B cell (primary cell): ENCODE data around the gene STAMBP. TPM values are rescaled to one million over a fixed set of nuclear protein-coding genes. Genes with fewer than 3 reads are reported as not detected.
A peak's percentile ranks its signal among the peaks of the same experiment; 100 is the strongest.

Source experiments
- ATAC-seq: fragments of 200-7000 bp; cut with Tn5 transposase; one replicate; pipeline ENCODE4 v1.10.0; 2021; ENCODE audit warnings: low read depth, mild to moderate bottlenecking, moderate number of reproducible peaks, moderate library complexity
- CTCF ChIA-PET: fragments of 350-600 bp; sonication (Branson Sonifier 250); formaldehyde crosslinking; loops from one replicate; lab custom pipeline; 2021; ENCODE audit warnings: antibody characterized with exemption, inconsistent platforms; lab: Charles Lee
- POLR2A ChIA-PET: fragments of 350-600 bp; sonication (Branson Sonifier 250); formaldehyde crosslinking; loops from one replicate; lab custom pipeline; 2021; ENCODE audit warnings: antibody characterized with exemption; lab: Charles Lee
- DNase-seq: peaks from one replicate; pipeline ENCODE4 v3.0.0; 2013
- H2AFZ ChIP-seq: 2 replicates; pipeline ENCODE4 v1.6.1; 2012; ENCODE audit warnings: mild to moderate bottlenecking, low read depth, low read length; ENCODE audit not compliant: insufficient read depth, poor library complexity, severe bottlenecking
- H3K27ac ChIP-seq, 2 donors: 1 replicate in 1 of 2; 2 replicates in 1 of 2; pipeline ENCODE4 v1.5.1; 2012 to 2013; ENCODE audit warnings: low read length in 2 of 2, mild to moderate bottlenecking in 2 of 2, moderate library complexity in 1 of 2
- H3K27me3 ChIP-seq, 4 experiments: fragments of 200-600 bp in 1 of 4; sonication (generic) in 1 of 4; replicated peaks in 1 of 4; 1 replicate in 2 of 4; 2 replicates in 2 of 4; pipeline versions ENCODE4 v1.6.1 to v1.7.0; 2013 to 2016; ENCODE audit warnings: low read length in 3 of 4, mild to moderate bottlenecking in 2 of 4, mixed read lengths in 1 of 4, moderate library complexity in 1 of 4; ENCODE audit not compliant: insufficient read depth in 4 of 4, control insufficient read depth in 3 of 4; ENCODE audit errors: control extremely low read depth in 1 of 4
- H3K36me3 ChIP-seq, 2 experiments: replicated peaks in 1 of 2; 1 replicate in 1 of 2; 2 replicates in 1 of 2; pipeline versions ENCODE4 v1.6.1 to v1.7.1; 2013; ENCODE audit warnings: low read length in 1 of 2; ENCODE audit not compliant: insufficient read depth in 2 of 2, control insufficient read depth in 1 of 2; ENCODE audit errors: control extremely low read depth in 1 of 2, extremely low read depth in 1 of 2
- H3K4me1 ChIP-seq, 2 donors: fragments of 200-600 bp in 1 of 2; sonication (generic) in 1 of 2; 1 replicate in 1 of 2; 2 replicates in 1 of 2; pipeline versions ENCODE4 v1.5.1 to v1.6.1; 2013 to 2017; ENCODE audit warnings: low read length in 2 of 2; ENCODE audit not compliant: control insufficient read depth in 2 of 2, insufficient read depth in 2 of 2
- H3K4me2 ChIP-seq: replicated peaks from 2 replicates; pipeline ENCODE3; 2012; ENCODE audit warnings: mild to moderate bottlenecking, low read depth, low read length; ENCODE audit not compliant: poor library complexity, severe bottlenecking
- H3K4me3 ChIP-seq, 5 experiments: fragments of 200-600 bp in 1 of 5; sonication (generic) in 1 of 5; 1 replicate in 3 of 5; 2 replicates in 2 of 5; pipeline versions ENCODE4 v1.5.1 to v1.7.0; 2011 to 2016; ENCODE audit warnings: low read length in 4 of 5, mild to moderate bottlenecking in 4 of 5, low read depth in 2 of 5, control low read depth in 1 of 5, moderate library complexity in 1 of 5; ENCODE audit not compliant: insufficient read depth in 1 of 5; ENCODE audit errors: control extremely low read depth in 1 of 5, extremely low read depth in 1 of 5
- H3K79me2 ChIP-seq: fragments of 200-600 bp; sonication (generic); one replicate; pipeline ENCODE4 v1.6.0; 2016; ENCODE audit warnings: low read length; ENCODE audit not compliant: control insufficient read depth, insufficient read depth
- H3K9ac ChIP-seq: fragments of 200-600 bp; sonication (generic); 2 replicates; pipeline ENCODE4 v1.6.1; 2017; ENCODE audit warnings: mild to moderate bottlenecking, low read length, moderate library complexity
- H3K9me3 ChIP-seq, 3 donors: one replicate each; pipeline versions ENCODE4 v1.6.1 to v1.7.1; 2013; ENCODE audit warnings: low read length in 2 of 3; ENCODE audit not compliant: control insufficient read depth in 2 of 3, insufficient read depth in 1 of 3; ENCODE audit errors: control extremely low read depth in 1 of 3
- H4K20me1 ChIP-seq: 2 replicates; pipeline ENCODE4 v1.6.0; 2012; ENCODE audit warnings: mild to moderate bottlenecking, low read length; ENCODE audit not compliant: insufficient read depth, control insufficient read depth, poor library complexity, severe bottlenecking
- H3K27ac Mint-ChIP-seq: one replicate; pipeline ENCODE4 v1.8.0; 2021; ENCODE audit warnings: mixed read lengths
- H3K27me3 Mint-ChIP-seq: one replicate; pipeline ENCODE4 v1.8.0; 2021; ENCODE audit warnings: mixed read lengths
- H3K4me1 Mint-ChIP-seq: one replicate; pipeline ENCODE4 v1.8.0; 2021; ENCODE audit warnings: mixed read lengths
- H3K4me3 Mint-ChIP-seq: one replicate; pipeline ENCODE4 v1.8.0; 2021; ENCODE audit warnings: mixed read lengths
- H3K9me3 Mint-ChIP-seq: one replicate; pipeline ENCODE4 v1.8.0; 2022; ENCODE audit warnings: mixed read lengths; ENCODE audit not compliant: insufficient read depth
- CTCF ChIP-seq: fragments of 200-600 bp; IDR thresholded peaks from one replicate; pipeline ENCODE4 v1.8.0; 2022; ENCODE audit warnings: antibody characterized with exemption, mild to moderate bottlenecking
- EZH2 ChIP-seq: IDR thresholded peaks from 2 replicates; pipeline ENCODE4 v1.6.1; 2012; ENCODE audit warnings: borderline replicate concordance, low read depth, mild to moderate bottlenecking, moderate library complexity, low read length; ENCODE audit not compliant: insufficient read depth, poor library complexity, severe bottlenecking
- WGBS: methylation state at CpG from one replicate; pipeline ENCODE4 v1.1.5; 2013; ENCODE audit warnings: missing lambda C conversion rate; ENCODE audit not compliant: insufficient coverage; 5-methylcytosine and 5-hydroxymethylcytosine counted together
- intact Hi-C: fragments of 100-400 bp; cut with micrococcal nuclease; formaldehyde crosslinking; loops from one replicate; pipeline ENCODE4 v1.10.0; 2022
- polyA plus RNA-seq: library from polyadenylated mRNA; depleted of rRNA; stranded (reverse); fragments of >200 nt; gene quantifications from 2 replicates; pipeline ENCODE4 v1.2.3, GENCODE V29; 2012
- total RNA-seq, 2 donors: library from RNA; stranded (reverse); fragments of 120-200 nt in 1 of 2; gene quantifications; 1 replicate in 1 of 2; 2 replicates in 1 of 2; pipeline versions ENCODE4 v1.2.3 to v1.2.4, GENCODE V29; 2013 to 2022

STAMBP gene
- total and polyA plus RNA-seq, 2 donors (not counting 1 experiment from before 2014, with no cell fraction given), result 21.8 to 32.5 TPM

- no peaks in the 10 kb centered on the region for H3K79me2 ChIP-seq
- H3K27me3 ChIP-seq, result no peaks in the 10 kb centered on the region
- H3K4me3 Mint-ChIP-seq, result no peak overlapping the region
- H3K36me3 ChIP-seq, result peaks cover 7 to 86% of the 10 kb centered on the region in 2 experiments
- H2AFZ ChIP-seq, result no peak overlapping the region
- peaks cover 2% of the 10 kb centered on the region for H3K4me1 Mint-ChIP-seq
- no peak overlapping the region for H3K9ac ChIP-seq
- intact Hi-C loops, result no loop called here
- no peak overlapping the region for H3K4me3 ChIP-seq
- ATAC-seq (no peak), DNase-seq (peak; percentile 17)
- ChIA-PET CTCF (interaction anchor here (0.7 kb wide), 2 partner anchors 137 to 536 kb away, joined by 3 read pairs; no protein-coding TSS in a partner anchor), POLR2A (no interaction called here)
- H3K9me3 ChIP-seq, result no peaks in the 10 kb centered on the region
- H3K27me3 Mint-ChIP-seq, result no peaks in the 10 kb centered on the region
- no peaks in the 10 kb centered on the region for H3K9me3 Mint-ChIP-seq
- H4K20me1 ChIP-seq, result no peaks in the 10 kb centered on the region
- no peak overlapping the region for H3K27ac ChIP-seq
- WGBS, result 80% methylated on average over 3 of the region's 3 CpGs
- H3K4me2 ChIP-seq, result no peak overlapping the region
- H3K4me1 ChIP-seq, result no peaks in the 10 kb centered on the region
- H3K27ac Mint-ChIP-seq, result no peak overlapping the region
- TF ChIP-seq CTCF (peak; percentile 16), EZH2 (no peak)
These were observed 22.5 kb downstream of the STAMBP start for GRCh38 chr2:73851274-73851673.

- H3K4me3 ChIP-seq, result no peak overlapping the region
- Mint-ChIP-seq H3K4me3 (no peak overlapping the region), H3K27ac (no peak overlapping the region), H3K27me3 (no peaks in the 10 kb centered on the region), H3K9me3 (no peaks in the 10 kb centered on the region), H3K4me1 (peaks cover 8% of the 10 kb centered on the region)
- no peaks in the 10 kb centered on the region for H3K79me2 ChIP-seq
- POLR2A ChIA-PET, result no interaction called here
- no peak overlapping the region for H2AFZ ChIP-seq
- no peak for ATAC-seq
- no peak for DNase-seq
- H3K4me2 ChIP-seq, result no peak overlapping the region
- intact Hi-C loops, result no loop called here
- H3K9me3 ChIP-seq, result no peaks in the 10 kb centered on the region
- H3K4me1 ChIP-seq, result peaks cover 0 to 5% of the 10 kb centered on the region in 2 donors
- no peak overlapping the region for H3K27ac ChIP-seq
- H3K27me3 ChIP-seq, result no peaks in the 10 kb centered on the region
- TF ChIP-seq EZH2 (no peak), CTCF (no peak)
- no peak overlapping the region for H3K9ac ChIP-seq
- CTCF ChIA-PET, result interaction anchor here (0.7 kb wide), 1 partner anchor 535 kb away, joined by 3 read pairs; no protein-coding TSS in a partner anchor
- H4K20me1 ChIP-seq, result no peaks in the 10 kb centered on the region
- peaks cover 6 to 86% of the 10 kb centered on the region in 2 experiments for H3K36me3 ChIP-seq
These were observed 23.3 kb downstream of the STAMBP start for GRCh38 chr2:73852020-73852419.
